Ramos (cell line): Measurements from ENCODE around the gene AUTS2.

ENCODE experiments used
- in situ Hi-C: fragments of 300-500 bp; cut with MboI; formaldehyde crosslinking; loops from one replicate; pipeline ENCODE4 v1.14.3; 2022; ENCODE audit warnings: low sequenced_read_pairs; ENCODE audit not compliant: unreplicated experiment

Gene AUTS2

GRCh38 chr7:69906283-69906995 is 308.2 kb downstream of the AUTS2 start:
- in situ Hi-C loops: no loop called here

- in situ Hi-C loops: no loop called here
These were observed 309.4 kb downstream of the AUTS2 start for GRCh38 chr7:69907720-69908119.

GRCh38 chr7:69908454-69908853 is 310.2 kb downstream of the AUTS2 start:
- in situ Hi-C loops: no loop called here

GRCh38 chr7:69910150-69910549 is 311.9 kb downstream of the AUTS2 start:
- in situ Hi-C loops: no loop called here

- in situ Hi-C loops: no loop called here
These were observed 313.1 kb downstream of the AUTS2 start for GRCh38 chr7:69911337-69911736.

GRCh38 chr7:69912141-69912540 is 313.9 kb downstream of the AUTS2 start:
- in situ Hi-C loops: no loop called here

GRCh38 chr7:69912846-69913245 is 314.6 kb downstream of the AUTS2 start:
- in situ Hi-C loops: no loop called here

- in situ Hi-C loops: no loop called here
These were observed 321.3 kb downstream of the AUTS2 start for GRCh38 chr7:69919426-69920111.

- in situ Hi-C loops: no loop called here
These were observed 322.5 kb downstream of the AUTS2 start for GRCh38 chr7:69920797-69921196.

GRCh38 chr7:69922026-69922803 is 323.9 kb downstream of the AUTS2 start:
- in situ Hi-C loops: no loop called here

- in situ Hi-C loops: no loop called here
These were observed 329.2 kb downstream of the AUTS2 start for GRCh38 chr7:69927461-69927860.

- in situ Hi-C loops: no loop called here
These were observed 330.3 kb downstream of the AUTS2 start for GRCh38 chr7:69928621-69929020.

- in situ Hi-C loops: no loop called here
These were observed 331.3 kb downstream of the AUTS2 start for GRCh38 chr7:69929622-69930021.

GRCh38 chr7:69932034-69932628 is 333.9 kb downstream of the AUTS2 start:
- in situ Hi-C loops: no loop called here

- in situ Hi-C loops: no loop called here
These were observed 336.0 kb downstream of the AUTS2 start for GRCh38 chr7:69934144-69934903.

GRCh38 chr7:69935107-69935506 is 336.8 kb downstream of the AUTS2 start:
- in situ Hi-C loops: no loop called here

- in situ Hi-C loops: no loop called here
These were observed 338.8 kb downstream of the AUTS2 start for GRCh38 chr7:69937097-69937496.

GRCh38 chr7:69939317-69939716 is 341.0 kb downstream of the AUTS2 start:
- in situ Hi-C loops: no loop called here

- in situ Hi-C loops: no loop called here
These were observed 342.9 kb downstream of the AUTS2 start for GRCh38 chr7:69941077-69941651.

GRCh38 chr7:69942573-69942972 is 344.3 kb downstream of the AUTS2 start:
- in situ Hi-C loops: no loop called here
